Right lobe of liver (tissue), 6 donors: Measurements from ENCODE around the gene NRXN3. TPM values are rescaled to one million over a fixed set of nuclear protein-coding genes. Genes with fewer than 3 reads are reported as not detected.
"Not testable (repeated sequence)": the region's sequence is repeated elsewhere in the genome, so short reads cannot be mapped to it uniquely, and the experiment has no call there.

ENCODE experiments used
- ATAC-seq, 4 donors: fragments of 200-7000 bp; cut with Tn5 transposase; one replicate each; pipeline ENCODE4 v1.9.1; 2020; ENCODE audit warnings: mild to moderate bottlenecking in 4 of 4, moderate library complexity in 4 of 4
- DNase-seq, 3 donors: peaks; one replicate each; pipeline ENCODE4 v3.0.0-alpha.2; 2020
- H3K27ac ChIP-seq, 3 donors: fragments of 200-600 bp; one replicate each; pipeline ENCODE4 v1.8.0; 2022
- H3K27me3 ChIP-seq, 2 donors: fragments of 200-600 bp; one replicate each; pipeline ENCODE4 v1.8.0; 2022
- H3K36me3 ChIP-seq, 4 donors: fragments of 200-600 bp; sonication (generic) in 1 of 4; one replicate each; pipeline versions ENCODE4 v1.5.1 to v1.8.0; 2017 to 2022; ENCODE audit warnings: control low read depth in 1 of 4
- H3K4me1 ChIP-seq, 4 donors: fragments of 200-600 bp; sonication (generic) in 1 of 4; one replicate each; pipeline versions ENCODE4 v1.5.1 to v1.8.0; 2017 to 2022; ENCODE audit warnings: control low read depth in 1 of 4
- H3K4me3 ChIP-seq, 3 donors: fragments of 200-600 bp; one replicate each; pipeline ENCODE4 v1.8.0; 2022
- H3K9me3 ChIP-seq, 4 donors: fragments of 200-600 bp; sonication (generic) in 1 of 4; one replicate each; pipeline versions ENCODE4 v1.5.1 to v1.8.0; 2017 to 2022; ENCODE audit warnings: control low read depth in 1 of 4
- CTCF ChIP-seq, 4 donors: fragments of 200-600 bp in 3 of 4; fragments of 450-650 bp in 1 of 4; IDR thresholded peaks; one replicate each; pipeline versions ENCODE4 v1.5.1 to v1.8.0; 2016 to 2022; ENCODE audit warnings: antibody characterized with exemption in 4 of 4, mild to moderate bottlenecking in 2 of 4
- POLR2A ChIP-seq: fragments of 450-650 bp; IDR thresholded peaks from one replicate; pipeline ENCODE4 v1.6.1; 2017; ENCODE audit warnings: antibody characterized with exemption, mild to moderate bottlenecking
- WGBS: methylation state at CpG from one replicate; pipeline ENCODE4 v1.1.6; 2018; ENCODE audit warnings: low coverage, low lambda C conversion rate; ENCODE audit not compliant: insufficient coverage; ENCODE audit errors: missing lambda C conversion rate; 5-methylcytosine and 5-hydroxymethylcytosine counted together
- intact Hi-C, 2 donors: fragments of 100-400 bp; cut with DNase I; formaldehyde crosslinking; loops; one replicate each; pipeline versions ENCODE4 v1.11.2 to v1.14.1; 2022
- total RNA-seq, 6 experiments: library from RNA; depleted of rRNA in 2 of 6; stranded (reverse); fragments of >200 nt in 2 of 6; fragmentation: NEBNext Ultra II Directional in 3 of 6; extraction: Animal tissue kit (Norgen Biotek cat#: 25700) in 3 of 6; gene quantifications; one replicate each; pipeline versions ENCODE4 v1.1.0 to v1.2.4, GENCODE V29; 2016 to 2023
- donor health status: DM: no; HTN: yes; CAD: no.
- donor health status: DM: no; HTN: no; CAD: no.
- donor health status: DM: no; HTN: no; CAD: no.
- donor health status: DM: no; HTN: yes; CAD: no.
- donor health status: DM: no; HTN: yes; CAD: no.

The NRXN3 gene
- total RNA-seq, 6 experiments from 2014 or later, result 0.06 to 0.51 (median 0.23) TPM; not detected in 1

DNA sequence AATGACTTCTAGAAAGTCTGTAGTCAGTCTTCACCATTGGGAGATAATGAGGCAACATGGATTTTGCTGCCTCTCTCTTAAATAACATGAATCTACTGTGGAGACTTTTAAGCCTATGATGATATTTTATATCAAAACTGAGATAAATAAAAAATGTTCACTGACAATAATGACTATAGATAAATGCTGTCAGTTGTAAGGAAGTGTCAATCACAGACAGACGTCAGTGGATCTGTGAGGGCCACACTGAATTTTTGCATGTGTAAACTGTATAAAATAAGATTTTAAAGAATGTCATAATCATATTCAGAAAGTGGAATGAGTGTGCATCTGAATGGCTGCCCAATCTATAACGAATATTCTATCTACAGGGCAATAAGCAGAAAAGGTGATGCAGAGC is 364.0 kb downstream of the NRXN3 start:
- peaks cover 0 to 7% (median 0%) of the 10 kb centered on the region in 4 donors for H3K4me1 ChIP-seq
- WGBS, result 30% methylated on average over 2 of the region's 2 CpGs
- no peaks in the 10 kb centered on the region for H3K36me3 ChIP-seq
- H3K27me3 ChIP-seq, result no peaks in the 10 kb centered on the region
- intact Hi-C loops, result no loop called here
- DNase-seq (no peak), ATAC-seq (no peak)
- H3K9me3 ChIP-seq, result no peaks in the 10 kb centered on the region
- no peak overlapping the region for H3K4me3 ChIP-seq
- no peak overlapping the region for H3K27ac ChIP-seq
- TF ChIP-seq CTCF (IDR thresholded peaks at IDR 0.05) (no peak), POLR2A (no peak)

GRCh38 chr14:78535041-78535440 is 364.9 kb downstream of the NRXN3 start:
- Histone ChIP-seq H3K36me3 (no peaks in the 10 kb centered on the region), H3K27me3 (no peaks in the 10 kb centered on the region), H3K9me3 (no peaks in the 10 kb centered on the region), H3K4me3 (no peak overlapping the region), H3K27ac (no peak overlapping the region), H3K4me1 (peaks cover 0 to 7% (median 0%) of the 10 kb centered on the region in 4 donors)
- intact Hi-C loops, result no loop called here
- peak in 2 of 4 donors; percentile 29 to 46 for ATAC-seq
- no peak for DNase-seq
- TF ChIP-seq CTCF (IDR thresholded peaks at IDR 0.05) (no peak), POLR2A (no peak)

DNA sequence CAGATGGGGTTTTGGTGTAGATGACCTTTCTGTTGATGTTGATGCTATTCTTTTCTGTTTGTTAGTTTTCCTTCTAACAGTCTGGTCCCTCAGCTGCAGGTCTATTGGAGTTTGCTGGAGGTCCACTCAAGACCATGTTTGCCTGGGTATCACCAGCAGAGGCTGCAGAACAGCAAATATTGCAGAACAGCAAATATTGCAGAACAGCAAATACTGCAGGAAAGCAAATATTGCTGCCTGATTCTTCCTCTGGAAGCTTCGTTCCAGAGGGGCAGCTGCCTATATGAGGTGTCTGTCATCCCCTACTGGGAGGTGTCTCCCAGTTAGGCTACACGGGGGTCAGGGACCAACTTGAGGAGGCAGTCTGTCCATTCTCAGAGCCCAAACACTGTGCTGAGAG is 371.6 kb downstream of the NRXN3 start:
- WGBS, result no CpG with 5 or more reads among the region's 2 CpGs
- DNase-seq, intact Hi-C loops, H3K27me3 ChIP-seq, H3K9me3 ChIP-seq, H3K4me3 ChIP-seq, H3K36me3 ChIP-seq, H3K27ac ChIP-seq: not testable (repeated sequence)
- peaks cover 0 to 12% (median 0%) of the 10 kb centered on the region in 4 donors for H3K4me1 ChIP-seq
- peak in 2 of 4 donors; percentile 64 to 78 for ATAC-seq
- peak in 1 of 4 donors; percentile 5 for TF ChIP-seq CTCF (IDR thresholded peaks at IDR 0.05)

DNA sequence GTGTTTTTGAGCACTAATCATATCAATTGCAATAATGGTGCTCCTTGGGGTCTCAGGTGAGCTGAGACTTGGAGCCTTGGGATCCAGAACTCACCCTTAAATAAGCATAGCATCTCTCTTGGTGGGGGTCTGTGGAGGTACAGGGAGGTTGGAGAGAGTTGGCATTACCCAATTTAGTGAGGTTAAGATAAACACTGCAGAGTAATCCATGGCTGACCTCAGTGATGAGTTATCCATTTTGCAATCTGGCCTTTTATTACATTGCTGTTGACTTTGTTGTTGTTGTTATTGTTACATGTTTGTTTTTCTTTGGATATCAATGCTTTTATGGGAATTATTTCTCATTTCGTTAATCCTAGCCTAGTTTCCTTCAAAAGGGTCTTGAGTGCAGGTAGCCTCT is 373.3 kb downstream of the NRXN3 start:
- H3K9me3 ChIP-seq, result no peaks in the 10 kb centered on the region
- no peak for TF ChIP-seq POLR2A
- no peak for TF ChIP-seq CTCF (IDR thresholded peaks at IDR 0.05)
- 15% methylated on average over 1 of the region's 1 CpG for WGBS
- intact Hi-C loops, result no loop called here
- no peaks in the 10 kb centered on the region for H3K36me3 ChIP-seq
- no peaks in the 10 kb centered on the region for H3K27me3 ChIP-seq
- H3K4me3 ChIP-seq, result no peak overlapping the region
- H3K4me1 ChIP-seq, result peaks cover 0 to 12% (median 0%) of the 10 kb centered on the region in 4 donors
- H3K27ac ChIP-seq, result no peak overlapping the region
- DNase-seq, result no peak
- ATAC-seq, result peak in 2 of 4 donors; percentile 63 to 65

- intact Hi-C loops, result loop anchor here (10.0 kb wide), 2 partner anchors 116 to 696 kb away; no protein-coding TSS in a partner anchor
- Histone ChIP-seq H3K27me3 (no peaks in the 10 kb centered on the region), H3K27ac (no peak overlapping the region), H3K9me3 (no peaks in the 10 kb centered on the region), H3K4me1 (no peaks in the 10 kb centered on the region), H3K36me3 (no peaks in the 10 kb centered on the region), H3K4me3 (no peak overlapping the region)
- DNase-seq (no peak), ATAC-seq (no peak)
- 28% methylated on average over 3 of the region's 3 CpGs for WGBS
- TF ChIP-seq CTCF (IDR thresholded peaks at IDR 0.05) (no peak), POLR2A (no peak)
Observed at GRCh38 chr14:78561074-78561473, 390.9 kb downstream of the NRXN3 start.
